Activated CD8-positive, alpha-beta T cell treated with anti-CD3 and anti-CD28 coated beads, Interleukin-2, amount 10 ng/mL, durations not matched to agents 7 days and 5 days (primary cell): ENCODE results near the gene COG8. TPM values are rescaled to one million over a fixed set of nuclear protein-coding genes. Genes with fewer than 3 reads are reported as not detected.

ENCODE experiments used
- ATAC-seq: fragments of 150-1000 bp; cut with Tn5 transposase; one replicate; pipeline ENCODE4 v1.10.0; 2021; ENCODE audit warnings: moderate library complexity
- CTCF ChIA-PET: fragments of 350-600 bp; sonication (Branson Sonifier 250); formaldehyde crosslinking; loops from one replicate; lab custom pipeline; 2021; ENCODE audit warnings: antibody characterized with exemption; lab: Charles Lee
- POLR2A ChIA-PET: fragments of 350-600 bp; sonication (Branson Sonifier 250); formaldehyde crosslinking; loops from one replicate; lab custom pipeline; 2021; ENCODE audit warnings: antibody characterized with exemption; lab: Charles Lee
- DNase-seq: peaks from one replicate; pipeline ENCODE4 v3.0.0-alpha.2; 2020
- H3K27ac Mint-ChIP-seq: one replicate; pipeline ENCODE4 v1.8.0; 2021; ENCODE audit warnings: mild to moderate bottlenecking, mixed read lengths
- H3K27me3 Mint-ChIP-seq: one replicate; pipeline ENCODE4 v1.8.0; 2021; ENCODE audit warnings: low read depth, mixed read lengths
- H3K36me3 Mint-ChIP-seq: one replicate; pipeline ENCODE4 v1.8.0; 2021; ENCODE audit warnings: low read depth, mixed read lengths
- H3K4me1 Mint-ChIP-seq: one replicate; pipeline ENCODE4 v1.8.0; 2021; ENCODE audit warnings: low read depth, mixed read lengths
- H3K4me3 Mint-ChIP-seq: one replicate; pipeline ENCODE4 v1.8.0; 2021; ENCODE audit warnings: mild to moderate bottlenecking, mixed read lengths
- H3K9me3 Mint-ChIP-seq: one replicate; pipeline ENCODE4 v1.8.0; 2022; ENCODE audit warnings: mixed read lengths; ENCODE audit not compliant: insufficient read depth
- total RNA-seq, 2 experiments: library from RNA; stranded (reverse); gene quantifications; one replicate each; pipeline ENCODE4 v1.2.3, GENCODE V29; 2021

COG8 gene
- total RNA-seq, 2 experiments from 2014 or later: 37.6 to 37.7 TPM

GRCh38 chr16:69318177-69318910, 21.0 kb downstream of the COG8 start:
- H3K36me3 Mint-ChIP-seq: peaks cover 71% of the 10 kb centered on the region
- ATAC-seq: no peak
- no peaks in the 10 kb centered on the region for H3K27me3 Mint-ChIP-seq
- CTCF ChIA-PET: interaction anchor here (1.1 kb wide), 1 partner anchor 8 kb away, joined by 3 read pairs; no protein-coding TSS in a partner anchor
- peaks cover 11% of the 10 kb centered on the region for H3K4me1 Mint-ChIP-seq
- H3K9me3 Mint-ChIP-seq: no peaks in the 10 kb centered on the region
- no peak for DNase-seq
- no peak overlapping the region for H3K4me3 Mint-ChIP-seq
- H3K27ac Mint-ChIP-seq: no peak overlapping the region
- POLR2A ChIA-PET: interaction anchor here (2.3 kb wide), 1 partner anchor 12 kb away, joined by 6 read pairs; the partner anchor contains the start of gene PDF

GRCh38 chr16:69316595-69317034, 22.7 kb downstream of the COG8 start:
- H3K9me3 Mint-ChIP-seq: no peaks in the 10 kb centered on the region
- ChIA-PET POLR2A (interaction anchor here (0.8 to 2.3 kb wide), 3 partner anchors 13 to 21 kb away, joined by 3 to 6 read pairs (median 3); partner anchors contain the start of gene PDF), CTCF (interaction anchor here (0.8 to 1.7 kb wide), 2 partner anchors 12 to 24 kb away, joined by 3 to 4 read pairs; no protein-coding TSS in a partner anchor)
- no peaks in the 10 kb centered on the region for H3K27me3 Mint-ChIP-seq
- no peak overlapping the region for H3K4me3 Mint-ChIP-seq
- no peak overlapping the region for H3K27ac Mint-ChIP-seq
- ATAC-seq: no peak
- H3K36me3 Mint-ChIP-seq: peaks cover 67% of the 10 kb centered on the region
- no peak for DNase-seq
- H3K4me1 Mint-ChIP-seq: peaks cover 16% of the 10 kb centered on the region

GRCh38 chr16:69315486-69316311, 23.7 kb downstream of the COG8 start:
- Mint-ChIP-seq H3K27me3 (no peaks in the 10 kb centered on the region), H3K4me3 (no peak overlapping the region), H3K9me3 (no peaks in the 10 kb centered on the region), H3K36me3 (peaks cover 57% of the 10 kb centered on the region), H3K27ac (no peak overlapping the region), H3K4me1 (peaks cover 18% of the 10 kb centered on the region)
- ATAC-seq (no peak), DNase-seq (no peak)
- ChIA-PET POLR2A (interaction anchor here (0.8 to 1.0 kb wide), 2 partner anchors 15 to 22 kb away, joined by 3 read pairs; partner anchors contain the start of gene PDF), CTCF (interaction anchor here (0.8 to 1.7 kb wide), 2 partner anchors 13 to 25 kb away, joined by 3 to 4 read pairs; no protein-coding TSS in a partner anchor)

GRCh38 chr16:69314534-69314933, 24.8 kb downstream of the COG8 start:
- Mint-ChIP-seq H3K27ac (no peak overlapping the region), H3K27me3 (no peaks in the 10 kb centered on the region), H3K36me3 (peaks cover 50% of the 10 kb centered on the region), H3K4me1 (peaks cover 23% of the 10 kb centered on the region), H3K4me3 (no peak overlapping the region), H3K9me3 (no peaks in the 10 kb centered on the region)
- ChIA-PET POLR2A (interaction anchor here (0.6 to 1.1 kb wide), 2 partner anchors 11 to 16 kb away, joined by 3 read pairs; partner anchors contain the start of gene PDF), CTCF (no interaction called here)
- ATAC-seq: no peak
- no peak for DNase-seq

- H3K4me1 Mint-ChIP-seq: peaks cover 23% of the 10 kb centered on the region
- H3K27ac Mint-ChIP-seq: peak overlapping the region; percentile 60
- peaks cover 41% of the 10 kb centered on the region for H3K36me3 Mint-ChIP-seq
- ChIA-PET POLR2A (no interaction called here), CTCF (no interaction called here)
- DNase-seq: no peak
- H3K27me3 Mint-ChIP-seq: no peaks in the 10 kb centered on the region
- no peaks in the 10 kb centered on the region for H3K9me3 Mint-ChIP-seq
- ATAC-seq: no peak
- peak overlapping the region; percentile 55 for H3K4me3 Mint-ChIP-seq
Measured at GRCh38 chr16:69313469-69313868, 25.9 kb downstream of the COG8 start.

GRCh38 chr16:69311533-69312387, 27.6 kb downstream of the COG8 start:
- H3K27me3 Mint-ChIP-seq: no peaks in the 10 kb centered on the region
- peak overlapping the region; percentile 100 for H3K4me3 Mint-ChIP-seq
- ChIA-PET POLR2A (interaction anchor here (0.7 to 1.2 kb wide), 3 partner anchors 15 to 380 kb away, joined by 3 to 5 read pairs (median 4); no protein-coding TSS in a partner anchor), CTCF (interaction anchor here (1.0 to 1.4 kb wide), 5 partner anchors 15 to 721 kb away, joined by 3 to 8 read pairs (median 3); partner anchors contain the start of genes NIP7 and PDF)
- peaks cover 23% of the 10 kb centered on the region for H3K4me1 Mint-ChIP-seq
- H3K36me3 Mint-ChIP-seq: peaks cover 32% of the 10 kb centered on the region
- DNase-seq (peak; percentile 58), ATAC-seq (peak; percentile 69)
- peak overlapping the region; percentile 98 for H3K27ac Mint-ChIP-seq
- no peaks in the 10 kb centered on the region for H3K9me3 Mint-ChIP-seq

GRCh38 chr16:69310653-69311532, 28.5 kb downstream of the COG8 start, which contains the start of gene VPS4A:
Gene VPS4A (plus strand): TSS chr16:69311350. CDS start chr16:69311512, 162 bp downstream.
- CTCF ChIA-PET: interaction anchor here (0.6 to 1.4 kb wide), 6 partner anchors 19 to 1522 kb away, joined by 3 to 8 read pairs (median 4); partner anchors contain the start of genes NIP7, PDF and SNTB2
- Mint-ChIP-seq H3K27me3 (no peaks in the 10 kb centered on the region), H3K4me3 (peak within 1 kb of the TSS; percentile 100), H3K9me3 (no peaks in the 10 kb centered on the region), H3K4me1 (peaks cover 23% of the 10 kb centered on the region), H3K27ac (peak within 1 kb of the TSS; percentile 98), H3K36me3 (peaks cover 23% of the 10 kb centered on the region)
- ATAC-seq (peak; percentile 98), DNase-seq (peak; percentile 97)
- POLR2A ChIA-PET: interaction anchor here (0.6 to 1.0 kb wide), 3 partner anchors 29 to 178 kb away, joined by 3 read pairs; partner anchors contain the start of genes CHTF8 and UTP4

- ChIA-PET CTCF (no interaction called here), POLR2A (interaction anchor here (0.6 kb wide), 1 partner anchor 33 kb away, joined by 3 read pairs; no protein-coding TSS in a partner anchor)
- H3K4me3 Mint-ChIP-seq: no peak overlapping the region
- ATAC-seq (no peak), DNase-seq (no peak)
- H3K27ac Mint-ChIP-seq: peak overlapping the region; percentile 60
- H3K36me3 Mint-ChIP-seq: peaks cover 18% of the 10 kb centered on the region
- no peaks in the 10 kb centered on the region for H3K27me3 Mint-ChIP-seq
- peaks cover 20% of the 10 kb centered on the region for H3K4me1 Mint-ChIP-seq
- H3K9me3 Mint-ChIP-seq: no peaks in the 10 kb centered on the region
Measured at GRCh38 chr16:69309316-69309715, 30.0 kb downstream of the COG8 start.

- H3K27ac Mint-ChIP-seq: no peak overlapping the region
- no peaks in the 10 kb centered on the region for H3K9me3 Mint-ChIP-seq
- DNase-seq (no peak), ATAC-seq (no peak)
- H3K36me3 Mint-ChIP-seq: peaks cover 8% of the 10 kb centered on the region
- POLR2A ChIA-PET: interaction anchor here (0.6 kb wide), 1 partner anchor 146 kb away, joined by 3 read pairs; no protein-coding TSS in a partner anchor
- H3K4me1 Mint-ChIP-seq: peaks cover 12% of the 10 kb centered on the region
- CTCF ChIA-PET: no interaction called here
- no peaks in the 10 kb centered on the region for H3K27me3 Mint-ChIP-seq
- no peak overlapping the region for H3K4me3 Mint-ChIP-seq
Measured at GRCh38 chr16:69307856-69308255, 31.5 kb downstream of the COG8 start.

GRCh38 chr16:69307091-69307490, 32.3 kb downstream of the COG8 start:
- CTCF ChIA-PET: no interaction called here
- Mint-ChIP-seq H3K4me3 (no peak overlapping the region), H3K27ac (no peak overlapping the region), H3K36me3 (peaks cover 5% of the 10 kb centered on the region), H3K4me1 (peaks cover 9% of the 10 kb centered on the region), H3K27me3 (no peaks in the 10 kb centered on the region), H3K9me3 (no peaks in the 10 kb centered on the region)
- ATAC-seq: no peak
- no peak for DNase-seq
- POLR2A ChIA-PET: interaction anchor here (0.6 kb wide), 1 partner anchor 145 kb away, joined by 3 read pairs; no protein-coding TSS in a partner anchor
